DMS153 (cell line): Measurements from ENCODE around the gene KLHDC10.
"Not testable (repeated sequence)": the region's sequence is repeated elsewhere in the genome, so short reads cannot be mapped to it uniquely, and the experiment has no call there.

ENCODE experiments used
- DNase-seq: peaks from one replicate; lab custom pipeline; 2025; lab: John Stamatoyannopoulos, UW

KLHDC10 gene

GRCh38 chr7:130156140-130156539 lies 85.8 kb downstream of the KLHDC10 start:
- no peak for DNase-seq

GRCh38 chr7:130157700-130158099 lies 87.4 kb downstream of the KLHDC10 start:
- DNase-seq, result no peak

- DNase-seq, result no peak
Measured at GRCh38 chr7:130160023-130160422, 89.7 kb downstream of the KLHDC10 start.

GRCh38 chr7:130160455-130160854 lies 90.1 kb downstream of the KLHDC10 start:
- no peak for DNase-seq

GRCh38 chr7:130162196-130162595 lies 91.9 kb downstream of the KLHDC10 start:
- DNase-seq, result no peak

GRCh38 chr7:130174237-130174959 lies 104.1 kb downstream of the KLHDC10 start:
- DNase-seq, result no peak

- no peak for DNase-seq
Measured at GRCh38 chr7:130178251-130178650, 107.9 kb downstream of the KLHDC10 start.

- no peak for DNase-seq
Measured at GRCh38 chr7:130179631-130180030, 109.3 kb downstream of the KLHDC10 start.

GRCh38 chr7:130180571-130181262 lies 110.4 kb downstream of the KLHDC10 start:
- no peak for DNase-seq

- no peak for DNase-seq
Measured at GRCh38 chr7:130181263-130181605, 110.9 kb downstream of the KLHDC10 start.

- no peak for DNase-seq
Measured at GRCh38 chr7:130182990-130183389, 112.7 kb downstream of the KLHDC10 start.

- DNase-seq, result not testable (repeated sequence)
Measured at GRCh38 chr7:130184349-130184748, 114.0 kb downstream of the KLHDC10 start.
